GM21367 (cell line): ENCODE results near the gene SENP2.
"Not testable (repeated sequence)": the region's sequence is repeated elsewhere in the genome, so short reads cannot be mapped to it uniquely, and the experiment has no call there.

Experiments used
- ATAC-seq: cut with Tn5 transposase; IDR thresholded peaks from one replicate; pipeline ENCODE4 v1.9.1; 2021; ENCODE audit not compliant: unreplicated experiment

SENP2 gene

DNA sequence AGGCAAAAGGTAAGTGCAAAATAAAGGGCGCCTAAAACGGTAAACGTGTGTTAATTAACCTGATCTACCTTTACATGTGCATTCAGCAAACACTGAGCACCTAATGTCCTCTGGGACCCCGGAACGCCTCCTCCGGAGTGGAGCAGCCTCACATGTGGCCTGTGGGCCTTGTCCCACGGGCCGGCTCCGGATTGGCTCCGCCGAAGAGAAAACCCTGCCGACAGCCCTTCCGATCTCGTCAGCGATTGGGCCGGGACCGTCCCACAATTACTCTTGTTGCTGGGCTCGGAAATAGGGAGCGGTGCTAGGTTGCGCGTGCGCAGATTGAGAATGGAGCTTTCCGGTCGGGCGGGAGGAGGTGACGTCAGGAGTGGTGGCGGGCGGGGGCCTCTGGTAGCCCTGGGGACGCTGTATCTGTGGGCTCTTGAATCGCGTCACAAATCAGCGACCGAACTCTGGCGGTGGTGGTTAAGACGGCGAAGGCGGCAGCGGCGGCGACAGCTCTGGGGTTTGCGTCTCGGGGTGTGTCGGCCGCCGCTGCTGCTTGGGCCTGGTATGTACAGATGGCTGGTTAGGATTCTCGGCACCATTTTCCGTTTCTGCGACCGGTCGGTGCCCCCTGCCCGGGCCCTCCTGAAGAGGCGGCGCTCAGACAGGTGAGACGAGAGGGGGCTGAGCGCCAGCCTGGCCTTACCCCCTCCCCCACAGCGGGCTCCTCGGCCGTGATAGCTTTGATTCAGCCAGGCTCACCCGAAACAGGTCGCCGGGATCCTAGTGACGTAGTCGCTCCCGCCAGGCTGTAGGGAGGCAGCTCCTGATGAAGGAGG lies at the start of gene SENP2:
SENP2 (plus strand) TSS at position 437 of the 827 bp plus-strand sequence; CDS start at position 556, 119 bp downstream.
- peak; percentile 94 for ATAC-seq

DNA sequence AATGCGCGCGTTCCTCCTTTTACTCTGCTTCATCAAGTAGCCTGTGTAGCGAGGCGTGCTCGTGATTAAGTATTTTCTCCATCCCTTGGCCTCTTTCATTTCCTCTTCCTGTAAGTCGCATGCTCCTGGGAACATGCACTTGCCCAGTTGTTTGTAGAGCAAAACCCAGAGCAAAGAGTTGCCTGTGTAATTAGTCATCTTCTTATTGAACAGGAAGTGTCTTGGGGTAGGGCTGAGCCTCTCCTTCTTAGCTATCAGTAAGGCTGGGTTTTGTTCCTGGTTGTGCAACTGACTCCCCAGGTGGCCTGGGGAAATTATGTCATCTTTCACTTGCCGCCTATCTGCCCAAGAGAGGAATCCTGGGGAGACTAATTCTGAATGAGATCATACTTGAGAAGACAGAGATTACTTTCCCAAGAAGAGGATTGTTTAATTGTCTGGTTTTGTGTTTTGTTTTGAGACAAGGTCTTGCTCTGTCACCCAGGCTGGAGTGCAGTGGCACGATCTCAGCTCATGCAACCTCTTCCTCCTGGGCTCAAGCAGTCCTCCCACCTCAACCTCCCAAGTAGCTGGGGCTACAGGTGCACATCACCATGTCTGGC lies 48.6 kb upstream of the SENP2 start:
- peak; percentile 99 for ATAC-seq

DNA sequence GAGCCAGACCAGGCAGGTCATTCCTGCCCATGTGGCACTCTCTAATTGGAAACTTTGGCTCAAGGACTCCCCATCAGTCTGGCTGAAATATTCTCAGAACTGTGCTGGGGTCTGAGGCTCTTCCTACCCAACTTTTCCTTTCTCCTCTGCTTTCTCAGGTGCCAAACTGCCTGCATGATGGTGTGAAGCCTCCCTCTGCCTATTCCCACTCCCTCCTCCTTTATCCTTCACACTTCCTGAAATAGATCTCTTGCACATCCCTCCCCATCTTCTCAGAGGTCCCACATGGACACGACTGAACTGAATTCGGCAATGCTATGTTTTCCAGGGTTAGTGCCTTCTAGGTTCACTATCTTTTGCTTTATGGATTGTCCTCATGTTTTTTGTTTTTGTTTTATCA lies 46.2 kb upstream of the SENP2 start:
- no peak for ATAC-seq

DNA sequence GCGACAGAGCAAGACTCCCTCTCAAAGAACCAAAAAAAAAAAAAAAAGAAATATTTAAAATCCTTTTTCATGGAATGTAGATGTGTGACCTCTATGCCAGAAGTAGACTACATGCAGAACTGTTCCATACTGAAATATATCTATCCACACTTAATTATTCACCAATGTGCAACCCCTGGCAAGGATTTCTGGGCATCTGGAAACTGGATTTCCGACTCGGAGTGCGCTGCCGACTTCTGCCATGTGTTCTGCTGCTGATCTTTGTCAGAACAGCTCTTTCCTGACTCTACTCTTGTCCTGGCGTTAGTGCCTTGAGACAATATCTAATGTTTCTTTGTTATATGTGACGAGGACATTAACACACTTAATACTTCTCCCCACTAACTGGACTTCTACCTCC lies 45.4 kb upstream of the SENP2 start:
- ATAC-seq: no peak

DNA sequence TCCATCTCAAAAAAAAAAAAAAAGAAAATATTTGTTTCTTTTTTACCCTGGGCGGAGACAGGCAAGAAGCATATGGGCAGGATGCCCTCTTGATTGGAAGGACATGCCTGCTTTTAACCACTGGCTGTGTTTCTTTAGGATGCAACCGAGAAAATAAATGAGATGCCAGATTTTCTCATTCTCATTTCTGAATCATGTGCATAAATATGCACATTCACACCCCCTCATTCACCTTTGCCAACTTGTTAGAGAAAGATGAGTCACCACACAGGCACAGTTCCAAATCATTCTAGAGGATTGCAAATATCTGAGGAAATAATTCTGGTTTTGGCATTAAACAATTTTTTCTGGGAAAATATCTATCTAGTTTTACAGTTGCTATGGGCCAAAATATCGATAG lies 37.0 kb upstream of the SENP2 start:
- no peak for ATAC-seq

DNA sequence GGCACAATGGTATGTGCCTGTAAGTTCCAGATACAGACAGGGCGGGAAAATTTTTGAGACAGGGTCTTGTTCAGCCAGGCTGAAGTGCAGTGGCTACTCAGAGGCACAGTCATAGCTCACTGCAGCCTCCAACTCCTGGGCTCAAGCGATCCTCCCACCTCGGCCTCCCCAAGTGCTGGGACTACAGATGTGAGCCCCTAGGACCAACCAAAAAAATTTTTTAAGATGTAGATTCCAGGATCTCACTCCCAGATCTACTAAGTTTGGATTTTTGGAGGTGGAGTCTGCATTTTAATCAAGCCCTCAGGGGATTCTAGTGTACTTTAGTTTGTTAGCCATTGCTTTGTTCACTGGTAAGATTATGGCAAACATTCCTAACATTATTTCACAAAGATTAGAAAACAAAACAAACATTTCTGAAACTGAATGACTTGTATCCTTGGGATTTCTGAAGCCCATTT lies 36.4 kb upstream of the SENP2 start:
- no peak for ATAC-seq

DNA sequence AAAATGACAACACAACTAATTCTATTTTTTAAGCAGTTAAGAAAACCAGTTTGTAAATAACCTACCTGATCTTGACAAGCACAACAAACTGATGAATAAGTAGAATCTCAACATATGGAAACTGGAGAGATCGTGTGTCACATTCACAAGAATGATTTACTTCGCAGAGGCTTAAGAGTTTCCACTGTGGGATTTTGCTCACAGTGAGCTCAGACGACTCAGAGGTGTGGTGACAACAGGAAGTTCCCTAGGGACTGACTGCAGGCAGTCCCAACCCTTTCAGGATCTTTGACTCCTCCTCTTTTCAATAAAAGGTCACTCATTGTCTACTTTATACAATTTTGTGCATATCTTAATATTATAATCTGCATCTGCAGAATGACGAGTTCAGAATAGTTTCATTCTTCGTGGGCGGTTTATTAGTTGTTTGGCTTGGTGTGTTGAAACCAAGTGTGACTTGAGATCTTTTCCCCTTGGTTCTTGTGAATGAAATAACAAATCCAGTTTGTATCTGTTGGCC lies 33.7 kb upstream of the SENP2 start, which contains the start of gene LIPH:
LIPH (minus strand) TSS at position 231 of the 520 bp plus-strand sequence; CDS start at position 114, 117 bp downstream.
- peak; percentile 61 for ATAC-seq

DNA sequence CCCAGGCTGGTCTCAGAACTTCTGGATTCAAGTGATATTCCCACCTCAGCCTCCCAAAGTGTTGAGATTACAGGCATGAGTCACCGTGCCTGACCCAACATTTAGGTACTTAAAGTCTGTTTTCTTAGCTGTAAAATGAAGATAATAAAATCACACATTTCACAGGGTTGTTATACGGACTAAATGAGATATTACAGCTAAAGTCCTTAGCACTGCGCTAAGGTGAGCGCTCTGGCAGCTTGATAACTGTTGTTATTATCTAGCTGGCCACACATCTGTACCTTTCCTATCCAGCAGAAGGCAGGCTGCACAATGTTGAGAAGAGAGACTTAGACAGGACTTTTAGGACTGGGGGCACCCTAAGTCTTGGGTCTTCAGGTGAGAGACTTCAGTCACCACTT lies 31.0 kb upstream of the SENP2 start:
- no peak for ATAC-seq

DNA sequence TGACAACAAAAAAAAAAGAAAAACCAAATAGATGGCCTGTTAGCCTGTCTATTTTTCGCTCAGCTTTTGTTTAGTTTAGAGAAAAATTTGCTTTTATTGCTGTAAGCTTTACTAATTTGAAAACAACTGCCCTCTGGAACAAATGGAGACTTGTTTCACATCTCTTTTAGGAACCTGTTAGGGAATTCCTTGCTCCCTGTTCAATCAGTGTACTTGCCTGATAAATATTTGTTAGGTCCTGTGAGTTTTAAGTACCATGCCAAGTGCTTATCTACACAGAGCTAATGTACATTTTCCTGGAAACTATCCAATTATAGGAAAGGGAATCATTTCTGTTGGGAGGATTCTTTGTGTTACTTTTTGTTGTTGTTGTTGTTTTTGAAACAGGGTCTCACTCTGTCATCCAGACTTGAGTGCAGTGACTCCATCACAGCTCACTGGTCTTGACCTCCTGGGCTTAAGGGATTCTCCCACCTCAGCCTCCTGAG lies 30.2 kb upstream of the SENP2 start:
- no peak for ATAC-seq

DNA sequence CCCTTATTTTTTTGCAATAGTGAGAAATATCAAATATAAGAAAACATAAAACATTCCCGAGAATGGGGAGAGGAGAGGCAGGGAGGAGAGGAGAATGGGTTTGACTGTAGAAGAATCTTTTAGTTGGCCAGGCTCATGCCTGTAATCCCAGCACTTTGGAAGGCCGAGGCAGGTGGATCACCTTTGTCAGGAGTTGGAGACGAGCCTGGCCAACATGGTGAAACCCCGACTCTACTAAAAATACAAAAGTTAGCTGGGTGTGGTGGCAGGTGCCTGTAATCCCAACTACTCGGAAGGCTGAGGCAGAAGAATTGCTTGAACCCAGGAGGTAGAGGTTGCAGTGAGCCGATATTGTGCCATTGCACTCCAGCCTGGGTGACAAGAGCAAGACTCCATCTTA lies 29.5 kb upstream of the SENP2 start:
- not testable (repeated sequence) for ATAC-seq

DNA sequence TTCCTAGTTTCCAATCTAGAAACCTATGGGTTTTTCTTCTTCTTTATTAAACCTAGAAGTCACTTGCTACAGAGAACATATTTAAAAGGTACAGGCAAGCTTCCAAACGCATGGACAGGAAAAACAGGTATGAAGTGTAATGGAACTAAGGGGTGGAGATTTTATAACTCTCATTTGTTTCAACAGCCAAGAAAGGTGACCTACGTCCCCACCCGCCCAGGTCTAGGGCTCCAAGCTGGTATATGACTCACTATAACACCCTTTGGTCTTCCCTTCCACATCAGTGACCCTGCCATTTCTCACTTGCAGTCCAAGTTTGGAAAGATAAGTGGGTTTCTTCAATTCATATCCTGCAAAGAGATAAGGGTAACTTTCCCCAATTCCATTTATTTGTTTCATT lies 27.7 kb upstream of the SENP2 start:
- no peak for ATAC-seq

DNA sequence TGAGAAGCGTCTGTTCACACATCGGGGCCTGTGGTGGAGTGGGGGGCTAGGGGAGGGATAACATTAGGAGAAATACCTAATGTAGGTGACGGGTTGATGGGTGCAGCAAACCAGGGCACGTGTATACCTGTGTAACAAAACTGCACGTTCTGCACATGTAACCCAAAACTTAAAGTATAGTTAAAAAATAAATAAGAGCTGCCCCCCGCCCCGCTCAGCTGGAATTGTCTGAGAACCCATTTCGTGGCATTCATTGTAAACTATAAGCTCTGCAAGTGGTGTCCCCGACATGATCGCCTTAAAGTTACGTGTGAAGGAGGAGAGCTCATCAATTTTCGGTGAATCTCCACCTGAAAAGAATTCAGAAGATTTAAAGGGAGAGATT lies 26.4 kb upstream of the SENP2 start:
- no peak for ATAC-seq

DNA sequence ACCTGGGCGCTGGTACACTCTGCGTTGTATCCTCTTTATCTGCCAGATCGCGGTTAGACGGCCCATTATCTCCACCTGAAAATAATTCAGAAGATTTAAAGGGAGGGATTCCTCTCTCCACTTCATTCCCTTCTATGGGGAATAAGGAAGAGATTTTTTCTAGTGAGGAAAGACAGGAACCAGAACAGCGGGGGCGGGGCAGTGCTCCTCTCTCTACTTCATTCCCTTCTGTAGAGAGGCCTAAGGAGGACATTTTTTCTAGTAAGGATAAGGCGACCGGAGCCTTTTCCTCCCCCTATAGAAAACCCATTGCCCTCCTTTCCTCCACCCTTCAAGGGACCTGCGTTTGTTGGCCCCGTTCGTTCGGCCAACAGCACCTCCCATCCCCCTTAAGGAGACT lies 25.4 kb upstream of the SENP2 start:
- no peak for ATAC-seq

DNA sequence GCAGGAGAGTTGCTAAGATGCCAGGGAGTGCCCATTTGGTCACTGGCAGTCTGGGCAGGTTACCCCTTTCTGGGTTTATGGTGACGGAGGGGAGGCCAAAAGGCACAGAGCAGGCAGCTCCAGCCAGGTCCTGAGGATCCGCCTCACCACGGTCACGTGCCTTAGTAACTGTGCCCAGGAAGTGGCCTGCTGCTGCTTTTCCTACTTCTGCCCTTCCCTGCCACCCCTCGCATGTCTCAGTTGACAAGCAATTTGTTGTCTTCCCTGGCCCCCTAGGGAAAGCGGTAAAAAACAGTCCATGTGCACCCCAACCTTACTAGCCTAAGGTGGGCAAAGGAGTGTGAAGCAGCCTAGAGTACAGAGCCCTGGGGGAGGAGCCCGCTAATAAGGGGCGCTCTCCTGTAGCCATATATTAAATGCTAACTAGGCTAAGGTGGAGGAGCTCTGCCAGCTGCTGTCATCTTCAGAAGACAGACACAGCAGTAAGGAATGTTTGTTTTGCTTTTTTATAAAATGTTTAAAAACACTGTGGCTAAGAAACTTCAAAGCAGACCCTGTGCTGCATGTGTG lies 24.6 kb upstream of the SENP2 start:
- no peak for ATAC-seq

DNA sequence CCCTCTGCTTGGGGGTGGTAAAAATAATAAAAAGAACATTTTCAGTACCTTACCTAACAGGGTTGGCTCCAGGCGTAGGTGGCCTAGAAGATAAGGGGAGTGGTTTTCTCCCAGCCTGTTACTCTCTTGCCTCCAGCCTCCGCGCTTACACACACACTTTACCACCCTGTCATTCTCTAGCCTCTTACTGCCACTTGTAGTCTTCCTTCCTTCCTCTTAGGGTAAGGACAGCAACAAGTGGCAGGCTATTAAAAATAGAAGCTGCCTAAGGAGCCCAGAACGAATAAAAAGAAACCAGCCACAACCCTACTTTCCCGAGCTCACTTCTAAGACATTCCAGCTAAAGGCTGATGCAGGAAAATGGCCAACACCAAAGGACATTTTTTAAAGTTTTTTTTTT lies 24.1 kb upstream of the SENP2 start:
- ATAC-seq: no peak

DNA sequence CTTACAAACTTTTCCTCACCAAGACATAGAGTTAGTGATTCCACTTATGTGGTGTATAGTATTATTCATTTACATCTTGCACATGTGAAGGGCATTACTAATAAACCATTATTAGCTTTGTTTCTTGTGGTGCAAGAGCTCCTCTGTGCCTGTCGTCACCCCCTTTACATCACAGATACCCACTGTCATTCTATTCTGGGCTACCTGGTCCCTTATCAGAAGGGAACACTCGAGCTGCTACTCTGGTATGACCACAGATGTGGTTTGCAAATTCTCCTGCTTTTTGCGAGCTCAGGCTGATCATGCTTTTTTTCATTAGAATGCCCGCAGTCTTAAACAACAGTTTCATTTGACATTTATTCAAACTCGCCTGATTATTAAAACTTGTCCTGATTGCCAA lies 13.9 kb upstream of the SENP2 start:
- ATAC-seq: no peak

DNA sequence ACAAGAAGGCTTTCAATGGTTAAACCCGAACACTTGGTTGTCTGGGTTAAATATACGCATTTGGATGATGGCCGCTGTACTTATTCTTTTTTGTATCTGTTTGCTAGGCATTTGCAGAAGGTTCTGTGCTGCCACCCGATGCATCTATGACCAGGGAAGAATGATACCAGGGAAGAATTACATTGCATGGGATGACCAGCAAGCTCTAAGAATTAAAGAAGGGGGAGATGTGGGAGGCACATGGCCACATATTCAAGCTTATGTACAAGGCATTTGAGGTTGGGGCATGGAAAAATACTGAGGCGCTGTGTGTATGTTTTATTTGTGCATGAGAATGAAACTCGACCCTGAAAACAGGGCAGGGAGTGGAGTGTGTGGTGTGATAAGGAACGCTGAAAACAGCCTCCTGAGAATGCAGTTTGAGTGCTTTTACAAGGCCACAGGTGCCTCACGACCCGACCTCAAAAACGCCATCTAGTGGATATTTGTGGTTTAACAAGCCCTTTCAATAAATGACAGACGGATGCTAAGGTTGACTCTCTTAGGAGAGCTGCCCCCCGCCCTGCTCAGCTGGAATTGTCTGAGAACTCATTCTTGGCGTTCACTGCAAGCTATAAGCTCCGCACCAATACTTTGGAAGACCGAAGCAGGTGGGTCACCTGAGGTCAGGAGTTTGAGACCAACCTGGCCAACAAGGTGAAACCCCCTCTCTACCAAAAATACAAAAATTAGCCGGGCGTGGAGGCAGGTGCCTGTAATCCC lies 10.8 kb upstream of the SENP2 start:
- not testable (repeated sequence) for ATAC-seq

DNA sequence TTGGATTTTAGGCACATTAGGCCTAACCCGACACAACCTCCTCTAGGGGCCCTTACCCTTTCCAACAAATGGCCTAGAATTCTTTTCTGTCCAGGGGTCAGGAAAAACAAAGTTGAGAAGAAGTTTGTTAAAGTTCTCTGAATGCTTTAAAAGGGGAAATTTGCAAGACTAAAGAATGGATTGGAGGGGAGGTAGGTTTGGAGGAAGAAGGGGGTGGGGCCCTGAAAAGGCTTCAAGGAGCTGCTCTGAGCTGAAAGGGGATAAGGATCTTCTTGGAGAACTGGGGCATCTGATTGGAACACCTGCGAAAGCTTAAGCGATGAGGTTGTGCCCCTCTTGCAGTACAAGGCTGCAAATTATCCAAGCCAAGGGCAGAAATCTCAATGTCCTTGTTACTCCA lies 3.9 kb upstream of the SENP2 start:
- ATAC-seq: no peak

DNA sequence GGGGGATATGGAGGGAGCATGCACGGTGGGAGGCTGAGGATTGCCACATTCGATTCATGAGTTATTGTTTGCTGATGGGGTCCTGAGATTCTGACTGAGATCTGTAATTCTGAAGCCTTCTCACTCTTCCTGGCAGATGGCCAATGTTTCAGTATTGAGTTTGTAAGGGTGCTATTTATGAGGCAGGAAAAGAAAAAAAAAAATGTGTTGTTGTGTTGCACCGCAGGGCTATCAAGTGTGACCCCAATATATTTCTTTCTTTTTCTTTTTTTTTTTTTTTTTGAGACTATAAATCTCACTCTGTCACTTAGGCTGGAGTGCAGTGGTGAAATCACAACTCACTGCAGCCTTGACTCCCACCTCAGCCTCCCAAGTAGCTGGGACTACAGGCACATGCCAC lies 3.2 kb upstream of the SENP2 start:
- no peak for ATAC-seq

DNA sequence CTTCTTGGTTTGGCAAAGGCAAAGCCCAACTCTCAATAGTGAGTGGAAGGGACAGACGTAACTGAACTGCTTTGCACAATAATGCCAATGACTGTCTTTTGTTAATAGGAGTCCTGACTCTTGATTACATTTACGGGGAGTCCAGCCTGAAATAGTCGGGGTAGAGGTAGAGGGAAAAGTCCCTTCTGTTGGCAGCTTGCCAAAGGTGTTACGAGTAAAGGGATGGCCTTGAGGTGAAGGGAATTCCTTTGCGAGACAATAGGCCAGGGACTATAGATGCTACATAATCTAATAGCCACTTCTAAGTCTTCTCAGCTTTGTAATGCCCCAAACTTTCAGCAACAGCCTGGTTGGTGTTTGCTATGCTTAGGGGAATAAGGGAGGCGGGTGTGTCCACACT lies 2.2 kb upstream of the SENP2 start:
- ATAC-seq: no peak

DNA sequence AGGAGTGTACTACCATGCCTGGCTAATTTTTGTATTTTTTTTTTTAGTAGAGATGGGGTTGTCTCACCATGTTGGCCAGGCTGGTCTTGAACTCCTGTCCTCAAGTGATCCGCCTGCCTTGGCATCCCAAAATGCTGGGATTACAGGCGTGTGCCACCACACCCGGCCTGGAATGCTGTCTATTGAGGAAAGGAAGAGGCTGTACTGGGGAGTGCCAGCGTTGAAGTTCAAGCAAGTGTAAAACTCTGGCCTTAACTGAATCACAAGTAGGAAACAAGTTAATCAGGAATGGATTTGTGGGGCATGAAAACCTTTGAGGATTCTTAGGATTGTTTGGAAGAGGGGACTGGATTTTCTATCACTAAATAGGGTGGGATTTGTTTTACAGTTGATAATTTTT lies 1.4 kb upstream of the SENP2 start:
- no peak for ATAC-seq
